Gastrocnemius medialis (tissue), 4 donors: Measurements from ENCODE around the gene DALRD3. TPM values are rescaled to one million over a fixed set of nuclear protein-coding genes. Genes with fewer than 3 reads are reported as not detected.

ENCODE experiments used
- ATAC-seq, 2 donors: fragments of 150-250 bp; one replicate each; pipeline ENCODE4 v1.9.1; 2016
- DNase-seq, 2 donors: peaks; one replicate each; pipeline ENCODE4 v3.0.0-alpha.2; 2019
- H3K27ac ChIP-seq, 4 donors: fragments of 200-600 bp; sonication (generic); 1 replicate in 1 of 4; 2 replicates in 3 of 4; pipeline ENCODE4 v1.5.1; 2016 to 2018; ENCODE audit warnings: mild to moderate bottlenecking in 2 of 4, moderate library complexity in 1 of 4
- H3K27me3 ChIP-seq, 3 donors: fragments of 200-600 bp; sonication (generic) in 2 of 3; 1 replicate in 1 of 3; 2 replicates in 2 of 3; pipeline versions ENCODE4 v1.5.1 to v1.6.0; 2016 to 2019; ENCODE audit warnings: mild to moderate bottlenecking in 1 of 3, moderate library complexity in 1 of 3
- H3K36me3 ChIP-seq, 2 donors: fragments of 200-600 bp; sonication (generic) in 1 of 2; one replicate each; pipeline ENCODE4 v1.5.1; 2017 to 2018
- H3K4me1 ChIP-seq, 2 donors: fragments of 200-600 bp; sonication (generic) in 1 of 2; one replicate each; pipeline ENCODE4 v1.5.1; 2016 to 2017; ENCODE audit warnings: mild to moderate bottlenecking in 2 of 2
- H3K4me3 ChIP-seq, 4 donors: fragments of 200-600 bp; sonication (generic) in 3 of 4; 1 replicate in 1 of 4; 2 replicates in 3 of 4; pipeline ENCODE4 v1.5.1; 2016 to 2019; ENCODE audit warnings: mild to moderate bottlenecking in 2 of 4
- H3K9me3 ChIP-seq, 3 donors: fragments of 200-600 bp; sonication (generic) in 2 of 3; 1 replicate in 1 of 3; 2 replicates in 2 of 3; pipeline ENCODE4 v1.5.1; 2016 to 2019
- CTCF ChIP-seq, 5 experiments: fragments of 450-650 bp in 3 of 5; fragments of 200-600 bp in 2 of 5; sonication (generic) in 2 of 5; IDR thresholded peaks in 4 of 5; conservative IDR thresholded peaks in 1 of 5; 1 replicate in 4 of 5; 2 replicates in 1 of 5; pipeline ENCODE4 v1.5.1; 2016 to 2019; ENCODE audit warnings: antibody characterized with exemption in 5 of 5, mild to moderate bottlenecking in 3 of 5, moderate library complexity in 3 of 5
- POLR2A ChIP-seq, 2 donors: fragments of 450-650 bp; IDR thresholded peaks; one replicate each; pipeline ENCODE4 v1.6.1; 2017; ENCODE audit warnings: antibody characterized with exemption in 2 of 2, mild to moderate bottlenecking in 2 of 2, moderate library complexity in 2 of 2
- in situ Hi-C, 4 donors: fragments of 200-750 bp; cut with MboI; loops; one replicate each; pipeline versions ENCODE4 v1.15.0 to v1.8.0; 2017; ENCODE audit warnings: low sequenced_read_pairs in 4 of 4
- intact Hi-C: fragments of 100-400 bp; cut with DNase I; formaldehyde crosslinking; loops from one replicate; pipeline ENCODE4 v1.15.1; 2023; ENCODE audit warnings: low total_unique reads
- total RNA-seq, 4 donors: library from RNA; depleted of rRNA; stranded (reverse); fragments of >200 nt; gene quantifications; one replicate each; pipeline versions ENCODE4 v1.1.0 to v1.2.3, GENCODE V29; 2016

The DALRD3 gene
- total RNA-seq, 4 donors from 2014 or later: 10.6 to 20.1 (median 16.3) TPM

GRCh38 chr3:49053543-49053942 lies 35.2 kb upstream of the DALRD3 start:
- ATAC-seq: no peak
- in situ Hi-C loops: no loop called here
- DNase-seq: no peak
- peaks cover 0 to 9% of the 10 kb centered on the region in 2 donors for H3K4me1 ChIP-seq
- no peaks in the 10 kb centered on the region for H3K27me3 ChIP-seq
- peaks cover 5 to 50% of the 10 kb centered on the region in 2 donors for H3K36me3 ChIP-seq
- H3K4me3 ChIP-seq: no peak overlapping the region
- intact Hi-C loops: no loop called here
- H3K27ac ChIP-seq: peak overlapping the region in 1 of 4 donors; percentile 48
- H3K9me3 ChIP-seq: no peaks in the 10 kb centered on the region
- no peak for TF ChIP-seq CTCF (IDR thresholded peaks at IDR 0.05 in 4 of 5, conservative IDR thresholded peaks at IDR 0.05 in 1 of 5)
- TF ChIP-seq POLR2A (IDR thresholded peaks at IDR 0.05): no peak

GRCh38 chr3:49035281-49035680 lies 16.9 kb upstream of the DALRD3 start:
- no peak for TF ChIP-seq POLR2A (IDR thresholded peaks at IDR 0.05)
- no peak for TF ChIP-seq CTCF (IDR thresholded peaks at IDR 0.05 in 4 of 5, conservative IDR thresholded peaks at IDR 0.05 in 1 of 5)
- Histone ChIP-seq H3K4me3 (no peak overlapping the region), H3K9me3 (no peaks in the 10 kb centered on the region), H3K27me3 (no peaks in the 10 kb centered on the region), H3K36me3 (peaks cover 0 to 67% of the 10 kb centered on the region in 2 donors), H3K4me1 (no peaks in the 10 kb centered on the region), H3K27ac (no peak overlapping the region)
- intact Hi-C loops (no loop called here), in situ Hi-C loops (no loop called here)
- no peak for ATAC-seq
- DNase-seq: no peak

- Histone ChIP-seq H3K9me3 (no peaks in the 10 kb centered on the region), H3K4me3 (no peak overlapping the region), H3K4me1 (peaks cover 1 to 3% of the 10 kb centered on the region in 2 donors), H3K27ac (no peak overlapping the region), H3K27me3 (no peaks in the 10 kb centered on the region), H3K36me3 (peaks cover 0 to 71% of the 10 kb centered on the region in 2 donors)
- DNase-seq (no peak), ATAC-seq (no peak)
- in situ Hi-C loops (no loop called here), intact Hi-C loops (no loop called here)
- TF ChIP-seq CTCF (IDR thresholded peaks at IDR 0.05 in 4 of 5, conservative IDR thresholded peaks at IDR 0.05 in 1 of 5) (no peak), POLR2A (IDR thresholded peaks at IDR 0.05) (no peak)
Observed at GRCh38 chr3:49034650-49035049, 16.3 kb upstream of the DALRD3 start.

- H3K36me3 ChIP-seq: peaks cover 0 to 65% of the 10 kb centered on the region in 2 donors
Observed at GRCh38 chr3:49032646-49033304, 14.4 kb upstream of the DALRD3 start.

More at GRCh38 chr3:49032646-49033304, 14.4 kb upstream of the DALRD3 start:
- Histone ChIP-seq H3K27ac (no peak overlapping the region), H3K4me3 (no peak overlapping the region), H3K27me3 (no peaks in the 10 kb centered on the region), H3K4me1 (peaks cover 15 to 17% of the 10 kb centered on the region in 2 donors), H3K9me3 (no peaks in the 10 kb centered on the region)
- no peak for TF ChIP-seq CTCF (IDR thresholded peaks at IDR 0.05 in 4 of 5, conservative IDR thresholded peaks at IDR 0.05 in 1 of 5)
- TF ChIP-seq POLR2A (IDR thresholded peaks at IDR 0.05): no peak
- intact Hi-C loops (no loop called here), in situ Hi-C loops (no loop called here)
- DNase-seq (no peak), ATAC-seq (no peak)
